Inflammatory macrophage treated with lipopolysaccharide for 4 hours (primary cell): ENCODE results near the gene PLA2G2E.
"Not testable (repeated sequence)": the region's sequence is repeated elsewhere in the genome, so short reads cannot be mapped to it uniquely, and the experiment has no call there.

ENCODE experiments used
- DNase-seq: peaks from one replicate; pipeline ENCODE4 v3.0.0-alpha.2; 2020

Gene PLA2G2E, protein sequence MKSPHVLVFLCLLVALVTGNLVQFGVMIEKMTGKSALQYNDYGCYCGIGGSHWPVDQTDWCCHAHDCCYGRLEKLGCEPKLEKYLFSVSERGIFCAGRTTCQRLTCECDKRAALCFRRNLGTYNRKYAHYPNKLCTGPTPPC

DNA sequence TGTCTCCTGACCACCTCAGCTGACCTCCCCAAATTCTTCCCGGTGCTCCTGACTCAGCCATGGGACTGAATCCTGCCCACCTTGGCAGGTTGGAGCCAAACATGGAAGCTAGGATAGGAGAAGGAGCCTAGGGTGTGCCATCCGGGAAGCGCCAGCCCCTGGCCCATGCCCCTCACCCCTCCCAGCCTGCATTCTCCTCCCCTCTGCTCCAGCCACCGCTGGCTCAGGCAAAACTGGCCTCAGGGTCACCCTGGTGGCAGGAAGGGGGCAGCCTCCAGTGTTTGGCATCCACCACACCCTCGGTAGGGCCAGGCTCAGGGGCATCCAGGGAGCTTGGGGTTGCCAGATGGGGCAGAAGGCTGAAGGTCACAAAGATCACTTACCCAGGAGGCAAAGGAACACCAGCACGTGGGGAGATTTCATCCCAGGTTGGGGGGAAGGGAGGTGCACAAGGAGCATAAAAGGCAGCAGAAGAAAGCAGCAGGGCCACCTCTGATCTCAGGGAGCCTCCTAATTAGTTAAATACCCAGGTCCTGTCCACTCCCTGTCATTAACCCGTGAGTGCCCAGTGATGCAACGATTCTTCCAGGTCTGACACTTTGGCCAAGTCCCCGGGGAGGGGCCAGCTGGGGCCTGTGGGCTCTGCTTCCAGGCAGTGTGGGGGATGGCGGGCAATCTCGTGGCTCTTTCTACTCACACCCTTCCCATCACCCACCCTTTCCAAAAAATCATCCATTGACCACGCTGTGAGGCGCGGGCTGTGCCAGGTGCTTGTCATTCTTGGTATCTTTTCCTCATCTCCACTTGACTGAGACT, at the start of gene PLA2G2E:
TSS of gene PLA2G2E (minus strand) at position 481 of the 816 bp plus-strand sequence. CDS start at position 423, 58 bp downstream.
- DNase-seq = no peak

DNA sequence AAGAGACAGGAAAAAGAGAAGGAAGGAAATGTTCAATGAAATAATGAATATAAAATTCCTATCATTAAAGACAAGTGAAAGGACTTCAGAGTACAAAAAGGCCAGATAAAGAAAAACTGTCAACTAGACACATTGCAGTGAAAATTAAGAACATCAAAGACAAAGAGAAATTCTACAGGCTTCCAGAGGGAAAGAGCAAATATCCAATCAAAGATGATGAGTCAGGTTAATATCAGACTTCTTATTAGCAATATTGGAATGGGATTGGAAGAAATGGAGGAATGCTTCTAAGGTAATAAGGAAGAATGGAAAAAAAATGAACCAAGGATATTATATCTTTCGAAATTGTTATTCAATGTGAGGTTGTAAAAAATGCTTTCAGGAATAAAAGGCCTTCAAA, 48.2 kb upstream of the PLA2G2E start:
- DNase-seq = no peak

DNA sequence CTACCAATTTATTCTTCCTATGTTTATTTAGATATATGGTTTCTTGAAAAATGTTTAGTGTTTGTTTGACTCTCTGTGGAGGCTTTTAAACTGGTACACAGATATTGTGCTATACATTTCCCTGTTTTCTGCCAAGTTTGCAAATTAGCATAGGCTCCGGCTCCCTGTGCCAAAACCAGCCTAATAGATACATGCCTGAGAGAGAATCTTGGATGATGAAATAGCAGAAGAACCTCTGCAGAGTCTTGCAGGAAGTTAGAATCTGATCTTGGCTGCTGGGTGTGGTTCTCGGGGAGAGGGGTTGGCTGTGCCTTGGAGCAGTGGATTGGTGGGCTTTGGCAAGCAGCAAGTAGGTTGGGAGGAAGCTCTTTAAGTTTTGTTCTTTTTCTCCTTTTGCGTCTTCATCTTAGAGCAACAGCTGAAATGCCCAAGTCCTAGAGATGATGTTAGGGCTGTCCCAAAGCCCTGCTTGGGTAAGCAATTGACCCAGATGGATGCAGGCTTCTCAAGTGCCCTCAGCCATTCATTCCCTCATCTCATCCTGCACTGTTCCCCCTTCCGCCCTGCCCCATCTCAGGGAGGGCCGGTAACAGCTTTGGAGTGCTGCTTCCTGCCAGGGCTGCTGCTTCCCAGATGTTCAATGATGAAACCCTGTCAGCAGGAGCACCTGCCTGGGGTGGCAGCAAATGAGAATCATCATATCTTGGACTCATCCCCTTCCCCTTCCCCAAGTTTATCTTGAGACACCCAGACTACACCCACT, 46.7 kb upstream of the PLA2G2E start:
- no peak for DNase-seq

DNA sequence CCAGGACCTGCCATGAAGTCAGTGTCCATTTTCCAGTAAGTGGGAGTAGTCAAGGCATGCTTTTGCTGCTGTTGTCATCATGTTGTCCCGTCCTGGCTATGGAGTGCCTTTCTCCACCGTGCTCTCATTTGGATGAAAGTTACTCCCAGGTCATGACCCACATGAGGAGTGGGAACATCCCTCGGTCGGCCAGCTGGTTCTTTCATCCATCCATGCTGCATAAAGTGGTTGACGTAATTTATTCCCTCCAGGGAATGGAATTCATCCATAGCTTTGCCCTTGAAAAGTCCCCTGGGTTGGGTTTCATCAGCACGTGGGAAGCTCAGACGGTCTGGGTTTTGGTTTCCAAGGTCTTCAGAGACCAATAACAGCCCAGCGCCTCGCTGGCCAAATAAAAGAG, 44.4 kb upstream of the PLA2G2E start:
- DNase-seq = no peak

DNA sequence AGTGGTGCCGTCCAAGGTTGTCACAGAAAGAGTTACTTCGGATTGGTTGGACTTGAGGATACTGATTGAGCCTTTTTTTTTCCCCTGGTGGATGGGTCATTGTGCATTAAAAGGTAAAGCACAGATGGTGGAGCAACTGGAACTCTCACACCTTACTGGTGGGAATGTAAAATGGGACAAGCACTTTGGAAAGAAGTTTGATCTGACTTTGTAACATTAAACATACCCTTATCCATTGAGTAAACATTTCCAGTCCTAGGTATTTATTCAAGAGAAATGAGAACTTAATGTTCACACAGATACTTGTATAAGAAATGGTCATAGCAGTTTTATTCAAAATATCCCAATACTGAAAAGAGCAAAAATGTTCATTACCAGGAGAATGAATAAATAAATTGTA, 41.1 kb upstream of the PLA2G2E start:
- DNase-seq = no peak

DNA sequence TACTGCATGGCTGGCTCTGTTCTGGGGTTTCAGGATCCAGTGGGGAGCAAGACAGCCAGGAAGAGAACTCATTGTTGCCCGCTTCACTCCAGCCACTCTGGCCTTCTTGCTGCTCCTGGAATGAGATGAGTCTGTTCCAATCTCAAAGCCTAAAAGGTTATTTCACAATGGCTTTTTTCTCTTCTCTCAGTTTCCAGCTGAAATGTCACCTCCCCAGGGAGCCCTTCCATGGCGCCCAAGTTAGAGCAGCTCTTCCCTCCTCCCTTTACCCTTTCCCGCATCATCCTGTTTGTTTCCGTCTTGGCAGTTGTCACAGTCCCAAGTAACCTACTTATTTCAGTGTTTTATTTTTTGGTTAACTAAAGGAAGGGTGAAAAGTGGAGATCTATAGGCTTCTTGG, 40.2 kb upstream of the PLA2G2E start:
- DNase-seq = no peak

DNA sequence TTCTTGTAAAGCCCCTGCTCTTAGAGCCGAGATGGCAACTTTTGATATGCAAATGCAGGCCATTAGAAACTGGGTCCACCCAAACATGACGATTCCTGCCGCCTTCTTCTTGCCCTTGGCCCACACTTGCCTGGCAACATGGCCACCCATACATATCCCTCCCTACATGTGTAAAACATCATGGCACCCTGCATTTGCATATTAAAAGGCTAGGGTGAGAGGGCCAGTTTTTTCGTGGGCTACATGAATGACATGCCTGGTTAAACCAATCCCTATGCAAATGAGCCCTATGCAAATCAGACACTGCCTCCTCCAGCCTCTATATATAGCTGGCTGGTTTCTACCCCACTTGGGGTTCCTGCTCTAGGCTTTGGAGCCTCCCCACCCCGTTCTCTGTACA, 37.2 kb upstream of the PLA2G2E start:
- no peak for DNase-seq

DNA sequence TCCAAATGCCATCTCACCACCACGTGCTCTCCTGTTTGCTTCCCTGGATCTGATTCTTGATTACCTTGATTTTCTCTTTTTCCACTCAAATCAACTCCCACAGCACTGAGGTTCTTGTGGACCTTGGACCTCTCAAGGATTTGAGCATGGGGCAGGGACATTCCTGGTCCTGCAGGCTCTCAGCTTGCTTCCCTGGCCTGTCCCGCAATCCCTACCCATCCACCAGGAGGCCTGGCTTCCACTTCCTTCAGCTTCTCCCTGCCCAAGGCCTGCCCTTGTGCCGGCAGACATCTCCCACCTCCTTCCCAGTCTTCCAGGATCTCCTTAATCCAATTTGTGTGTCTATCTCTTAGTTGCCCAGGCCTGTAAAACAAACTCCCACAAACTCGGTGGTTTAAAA, 34.4 kb upstream of the PLA2G2E start:
- DNase-seq = no peak

DNA sequence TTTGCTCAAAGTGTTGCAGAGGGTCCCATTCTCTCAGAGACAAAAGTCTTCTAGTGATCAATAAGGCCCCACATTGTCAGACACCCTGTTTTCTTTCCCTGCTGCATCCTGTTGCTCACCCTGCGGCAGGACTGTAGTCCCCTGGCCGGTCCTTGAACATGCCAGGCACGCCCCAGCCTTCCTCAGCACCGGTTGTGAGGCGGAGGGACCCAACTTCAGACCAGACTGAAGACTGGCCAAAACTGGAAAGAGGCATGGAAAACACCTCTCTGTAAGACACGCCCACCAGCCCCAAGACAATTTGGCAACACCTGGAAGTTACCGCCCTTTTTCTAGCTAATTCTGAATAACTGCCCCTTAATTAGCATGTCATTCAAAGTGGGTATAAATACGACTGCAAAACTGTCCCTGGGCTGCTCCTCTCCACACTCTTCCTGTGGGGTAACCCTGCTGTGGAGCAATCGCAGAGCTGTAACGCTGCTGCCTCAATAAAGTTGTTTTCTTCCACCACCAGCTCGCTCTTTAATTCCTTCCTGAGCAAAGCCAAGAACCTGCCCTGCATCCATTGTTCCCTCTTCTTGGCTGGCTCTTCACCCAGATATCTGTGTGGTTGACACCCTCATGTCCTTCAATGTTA, 32.2 kb upstream of the PLA2G2E start:
- no peak for DNase-seq

DNA sequence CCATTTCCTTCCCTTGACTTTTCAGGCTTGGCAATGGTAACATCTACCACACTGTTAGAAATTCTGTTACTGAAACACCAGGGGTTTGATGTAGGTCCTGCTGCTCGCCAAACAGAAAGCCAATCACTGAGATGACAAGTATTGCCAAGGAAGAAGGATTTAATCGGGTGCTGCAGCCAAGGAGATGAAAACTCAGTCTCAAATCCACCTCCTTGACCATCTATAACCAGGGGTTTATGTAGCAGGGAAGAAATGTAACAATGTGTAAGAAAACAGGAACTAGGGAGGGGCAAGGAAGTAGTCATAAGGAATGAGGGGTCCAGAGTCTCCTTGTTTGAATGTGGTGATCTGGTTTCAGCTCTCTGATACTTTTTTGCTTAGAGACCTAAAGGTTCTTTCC, 30.6 kb upstream of the PLA2G2E start:
- DNase-seq = no peak

DNA sequence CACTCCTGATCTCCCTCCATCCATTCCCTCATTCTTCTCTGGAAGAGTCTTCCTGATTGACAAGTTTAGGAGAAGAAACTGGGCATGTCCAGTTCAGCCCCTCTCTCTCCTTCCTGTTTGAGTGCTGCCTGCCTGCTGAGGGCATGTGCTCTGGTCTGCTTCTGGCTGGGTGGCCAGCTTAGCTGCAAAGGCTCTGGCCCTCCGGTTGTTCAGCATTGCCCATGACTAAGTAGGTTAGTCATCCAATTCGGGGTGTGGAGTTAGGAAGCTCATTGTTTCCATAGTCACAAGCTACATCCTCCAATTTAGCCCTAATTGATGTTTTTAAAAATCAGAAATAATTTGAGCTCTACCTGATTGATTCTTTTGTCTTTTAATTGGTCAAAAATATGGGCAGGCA, 25.6 kb upstream of the PLA2G2E start:
- no peak for DNase-seq

DNA sequence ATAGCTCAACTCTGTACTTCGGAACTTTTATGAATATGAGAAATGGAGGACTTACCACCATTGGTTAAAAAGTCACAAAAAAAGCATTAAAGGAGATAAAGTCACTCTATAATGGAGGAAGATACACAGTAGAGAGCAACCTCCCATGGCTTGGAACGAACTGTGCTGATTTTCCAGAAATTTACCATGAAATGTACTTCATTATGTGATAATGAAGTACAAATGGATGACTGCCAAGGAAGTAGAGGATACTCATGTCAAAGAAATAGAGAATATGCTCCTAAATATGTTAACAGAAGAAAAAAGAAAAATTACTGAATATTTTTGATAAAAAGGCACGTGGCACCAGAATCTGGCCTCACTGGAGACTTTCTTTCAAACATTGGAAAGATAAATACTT, 23.6 kb upstream of the PLA2G2E start:
- DNase-seq = no peak

DNA sequence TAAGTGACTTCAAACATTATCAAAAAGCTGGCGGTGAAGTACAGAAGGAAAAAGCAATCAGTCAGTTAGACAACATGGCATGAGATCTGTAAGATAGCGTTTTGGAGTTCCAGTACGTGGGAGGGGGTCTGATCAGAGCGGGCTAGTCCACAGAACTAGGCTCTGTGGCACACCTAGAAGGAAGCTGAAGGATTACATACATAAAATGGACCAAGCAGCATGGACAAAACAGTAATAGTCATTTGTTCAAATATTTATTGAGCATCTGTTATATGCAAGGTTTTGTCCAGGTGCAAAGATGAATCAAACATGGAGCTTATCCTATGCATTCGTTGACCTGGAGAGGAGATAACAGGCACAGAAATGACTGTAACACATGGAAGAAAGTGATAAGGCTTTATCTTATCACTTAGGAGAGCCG, 22.9 kb upstream of the PLA2G2E start:
- DNase-seq = no peak

DNA sequence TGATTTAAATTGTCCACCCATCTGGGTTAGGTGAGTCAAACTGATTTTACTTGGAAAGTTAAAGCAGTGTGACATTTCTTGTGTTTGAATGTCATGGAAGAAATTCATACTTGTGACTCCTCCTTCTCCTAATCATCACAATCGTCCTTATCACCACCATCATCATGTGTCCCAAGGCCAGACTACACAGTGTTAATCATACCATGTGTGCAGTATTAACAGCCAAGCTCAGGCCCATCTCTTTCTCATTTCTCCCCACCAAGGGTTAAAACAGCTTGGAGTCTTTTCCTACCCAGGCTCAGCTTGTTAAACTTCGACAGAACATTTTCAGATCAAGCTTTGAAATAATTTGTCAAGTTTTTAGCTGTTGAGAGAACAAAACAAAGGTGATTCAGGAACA, 22.5 kb upstream of the PLA2G2E start:
- no peak for DNase-seq

DNA sequence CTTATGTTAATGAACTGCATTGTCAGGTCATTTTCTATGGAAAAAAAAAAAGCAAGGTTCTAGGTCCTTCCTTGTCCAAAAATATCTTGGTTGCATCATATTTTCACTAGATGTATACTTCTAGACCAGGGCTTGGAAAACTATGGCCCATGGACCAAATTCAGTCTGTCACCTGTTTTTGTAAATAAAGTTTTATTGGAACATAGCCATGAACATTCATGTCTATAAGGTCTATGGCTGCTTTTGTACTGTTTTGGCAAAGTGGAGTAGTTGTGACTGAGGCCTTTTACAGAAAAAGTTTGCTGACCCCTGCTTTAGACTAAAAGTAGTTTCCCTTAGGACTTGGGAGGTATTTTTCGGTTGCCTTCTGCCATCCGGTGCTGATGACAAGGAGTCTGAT, 19.2 kb upstream of the PLA2G2E start:
- DNase-seq = no peak

DNA sequence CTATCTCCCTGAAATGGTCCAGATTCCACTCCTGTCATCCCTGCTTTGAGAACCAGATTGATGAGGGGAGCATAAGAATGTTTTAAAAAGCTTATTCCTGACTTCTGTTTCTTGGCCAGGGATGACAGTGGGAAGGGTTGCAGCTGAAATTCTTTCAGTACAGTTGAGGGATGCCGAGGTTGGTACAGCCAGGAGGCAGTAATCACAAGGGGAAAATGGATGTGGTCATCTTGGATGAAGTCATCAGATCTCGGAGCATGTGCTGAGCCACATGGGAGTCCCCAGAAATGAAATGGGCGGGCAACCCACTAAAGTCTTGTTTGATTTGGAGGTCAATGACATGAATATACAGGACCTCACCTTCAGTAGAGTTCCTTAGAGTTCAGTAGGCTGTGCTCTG, 18.7 kb upstream of the PLA2G2E start:
- DNase-seq = no peak

DNA sequence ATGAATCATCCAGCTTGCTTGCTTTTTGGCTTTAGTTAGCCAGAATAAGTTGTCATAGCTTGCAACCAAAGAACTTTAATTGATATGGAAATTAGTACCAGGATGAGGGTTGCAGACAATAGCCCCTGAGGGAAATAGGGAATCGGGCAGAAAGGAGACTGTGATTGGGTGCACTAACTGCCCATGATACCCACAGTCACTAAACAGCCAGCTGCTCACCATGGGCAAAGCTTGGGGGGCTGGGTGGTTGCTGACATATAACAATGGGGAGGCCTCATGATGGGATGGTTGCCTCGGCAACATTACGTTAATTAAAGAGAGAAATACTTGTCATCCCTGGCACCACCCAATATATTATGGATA, 17.8 kb upstream of the PLA2G2E start:
- no peak for DNase-seq

DNA sequence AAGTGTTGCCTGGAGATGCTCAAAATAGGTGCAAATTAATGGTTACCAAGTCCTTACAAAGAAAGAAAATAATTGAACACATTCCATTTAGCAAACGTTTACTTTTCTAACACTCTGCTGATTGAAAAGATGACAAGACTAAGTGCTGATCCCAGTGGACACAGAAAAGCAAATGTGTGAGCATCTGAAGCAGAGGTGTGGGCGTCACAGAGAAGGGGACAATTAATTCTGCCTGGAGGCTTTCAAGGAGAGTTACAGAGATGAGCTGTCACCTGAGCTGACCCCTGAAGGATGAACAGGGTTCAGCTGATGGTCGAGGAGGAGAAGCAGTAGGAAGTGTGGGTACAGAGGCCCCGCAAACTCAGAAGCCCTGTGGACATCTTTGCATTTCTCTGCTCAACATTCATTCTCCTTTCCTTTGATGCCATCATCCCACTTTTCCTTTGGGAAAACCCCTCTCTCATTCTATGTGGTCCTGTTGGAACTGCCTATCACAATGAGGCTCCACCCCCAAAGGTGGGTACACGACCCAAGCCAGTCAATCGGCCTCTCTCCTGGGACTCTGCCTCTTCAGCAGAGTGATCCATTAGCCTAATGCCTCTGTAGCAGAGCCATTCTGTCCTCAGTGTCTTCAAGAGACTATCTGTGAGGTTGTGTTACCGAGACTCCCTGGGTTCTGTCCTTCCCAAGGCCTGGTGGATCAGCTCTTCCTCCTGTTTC, 17.2 kb upstream of the PLA2G2E start:
- DNase-seq = no peak

DNA sequence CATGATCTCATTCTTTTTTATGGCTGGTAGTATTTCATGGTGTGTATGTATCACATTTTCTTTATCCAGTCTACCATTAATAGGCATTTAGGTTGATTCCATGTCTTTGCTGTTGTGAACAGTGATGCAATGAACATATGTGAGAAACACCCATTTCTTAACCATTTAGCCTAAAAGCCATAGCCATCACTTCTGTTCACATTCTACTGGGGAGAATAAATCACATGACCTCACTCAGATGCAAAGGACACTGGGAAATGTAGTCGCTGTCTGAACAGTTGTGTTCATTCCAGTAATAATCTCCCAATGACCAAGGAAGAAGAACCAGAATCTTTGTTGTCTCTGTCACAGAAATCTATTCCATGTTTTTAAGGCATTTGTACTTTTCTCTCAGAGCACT, 15.1 kb upstream of the PLA2G2E start:
- DNase-seq = no peak

DNA sequence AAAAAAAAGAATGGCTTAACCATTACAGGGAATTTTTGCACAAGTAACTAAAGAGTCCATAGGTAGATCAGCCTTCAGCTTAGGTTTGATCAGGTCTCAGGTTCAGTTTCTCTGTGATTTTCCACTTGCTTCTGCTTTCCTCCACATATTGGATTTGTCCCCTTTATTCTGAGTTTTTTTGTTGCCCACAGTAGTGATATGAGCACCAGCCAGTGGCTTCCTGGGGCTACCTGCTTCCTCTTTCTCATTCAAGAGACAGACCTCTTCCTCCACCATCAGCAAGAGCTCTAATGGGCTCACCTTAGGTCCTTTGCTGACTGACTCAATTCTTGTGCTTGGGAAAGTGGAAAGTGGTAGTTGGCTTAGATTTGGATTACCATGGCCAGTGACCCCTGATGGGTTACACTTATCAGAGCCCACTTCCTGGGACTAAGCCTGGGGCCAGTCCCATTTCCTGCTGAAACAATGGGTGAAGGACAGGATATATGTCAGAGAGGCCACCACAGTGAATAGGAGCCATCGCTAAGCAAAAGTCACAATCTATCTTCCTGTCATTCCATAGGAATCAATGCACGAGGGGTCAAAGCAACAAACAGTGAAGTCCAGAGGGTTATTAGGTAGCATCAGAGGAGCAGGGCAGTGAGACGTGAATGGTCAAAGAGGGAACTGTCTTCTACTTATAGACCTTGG, 12.8 kb upstream of the PLA2G2E start:
- DNase-seq = no peak

DNA sequence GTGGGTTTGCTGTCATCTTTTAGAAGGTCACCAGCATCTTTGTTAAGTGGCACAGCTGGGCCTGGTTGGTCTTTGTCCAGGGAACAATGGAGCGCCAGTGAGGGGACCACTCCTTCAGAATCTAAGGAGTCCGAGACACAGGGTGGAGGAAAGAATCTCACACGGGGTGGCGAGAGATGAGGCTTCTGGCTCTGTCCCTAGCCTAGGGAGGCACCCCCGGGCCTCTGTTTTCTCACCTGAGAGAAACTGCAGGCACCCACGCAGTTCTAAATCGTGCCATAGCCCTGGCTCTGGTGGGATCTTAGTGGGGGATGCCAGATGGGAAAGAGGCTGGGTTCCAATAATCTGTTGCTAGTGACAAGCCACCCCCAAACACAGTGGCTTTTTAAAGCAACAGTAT, 10.9 kb upstream of the PLA2G2E start:
- no peak for DNase-seq

DNA sequence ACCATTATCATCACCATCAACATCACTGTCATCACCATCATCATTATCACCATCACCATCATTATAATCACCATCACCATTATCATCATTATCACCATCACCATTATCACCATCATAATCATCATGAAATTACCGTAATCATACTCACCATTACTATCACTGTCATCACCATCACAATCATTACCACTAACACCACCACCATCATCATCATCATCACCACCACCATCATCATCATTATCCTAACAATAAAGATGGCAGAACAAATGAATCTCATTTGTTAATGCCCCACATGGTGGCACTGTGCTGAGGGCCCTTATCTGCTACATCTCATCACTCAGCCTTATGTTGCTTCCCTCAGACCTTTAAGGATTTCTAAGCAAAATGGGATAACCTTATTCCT, 9.4 kb upstream of the PLA2G2E start:
- DNase-seq = no peak

DNA sequence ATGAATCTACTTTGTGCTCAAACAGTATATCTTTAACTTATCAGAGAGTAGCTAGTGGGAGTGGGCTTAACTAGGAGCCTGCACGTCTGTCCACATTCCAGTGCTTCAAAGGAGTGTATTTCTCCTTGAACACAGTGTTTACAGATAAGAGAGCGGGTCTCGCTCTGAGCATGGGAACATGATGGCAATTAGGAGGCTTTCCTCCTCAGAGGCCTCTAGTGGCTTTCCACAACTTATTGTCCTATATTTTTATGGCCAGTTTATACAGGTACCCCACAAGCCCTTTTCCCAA, 3.7 kb upstream of the PLA2G2E start:
- not testable (repeated sequence) for DNase-seq
